Neural cell (in vitro differentiated cells): ENCODE measurements around the gene SYTL3.
"Not testable (repeated sequence)": the region's sequence is repeated elsewhere in the genome, so short reads cannot be mapped to it uniquely, and the experiment has no call there.

Source experiments
- CTCF ChIP-seq: fragments of 450-650 bp; IDR thresholded peaks from 2 replicates; pipeline ENCODE4 v1.5.1; 2014; ENCODE audit warnings: antibody characterized with exemption, mild to moderate bottlenecking, moderate library complexity; ENCODE audit not compliant: poor library complexity, severe bottlenecking
- EP300 ChIP-seq: fragments of 450-650 bp; conservative IDR thresholded peaks from 2 replicates; pipeline ENCODE4 v1.6.1; 2014; ENCODE audit warnings: antibody characterized with exemption, mild to moderate bottlenecking, moderate library complexity; ENCODE audit not compliant: poor library complexity, severe bottlenecking
- MXI1 ChIP-seq: fragments of 450-650 bp; conservative IDR thresholded peaks from 2 replicates; pipeline ENCODE4 v1.6.1; 2014; ENCODE audit warnings: antibody characterized with exemption, mild to moderate bottlenecking; ENCODE audit not compliant: poor library complexity, severe bottlenecking
- POLR2AphosphoS5 ChIP-seq: IDR thresholded peaks from 2 replicates; pipeline ENCODE4 v1.6.1; 2012
- REST ChIP-seq: IDR thresholded peaks from 2 replicates; pipeline ENCODE4 v1.6.1; 2012; ENCODE audit warnings: borderline replicate concordance

- not testable (repeated sequence) for TF ChIP-seq CTCF, POLR2AphosphoS5, MXI1, REST, EP300
Observed at GRCh38 chr6:158677094-158677493, 27.2 kb downstream of the SYTL3 start.
